ENCODE measurements around the gene ZNF503.
"Not testable (repeated sequence)": the region's sequence is repeated elsewhere in the genome, so short reads cannot be mapped to it uniquely, and the experiment has no call there.

Gene ZNF503

GRCh38 chr10:75392744-75393143 is 8.8 kb downstream of the ZNF503 start:
- no peak for DNase-seq

- DNase-seq, result no peak
Measured at GRCh38 chr10:75392271-75392670, 9.3 kb downstream of the ZNF503 start.

- DNase-seq, result no peak
Measured at GRCh38 chr10:75390178-75390577, 11.4 kb downstream of the ZNF503 start.

GRCh38 chr10:75388082-75388481 is 13.5 kb downstream of the ZNF503 start:
- DNase-seq, result no peak

- DNase-seq, result no peak
Measured at GRCh38 chr10:75386128-75386527, 15.4 kb downstream of the ZNF503 start.

- no peak for DNase-seq
Measured at GRCh38 chr10:75379817-75380216, 21.7 kb downstream of the ZNF503 start.

GRCh38 chr10:75379212-75379724 is 22.3 kb downstream of the ZNF503 start:
- no peak for DNase-seq

- no peak for DNase-seq
Measured at GRCh38 chr10:75378379-75378778, 23.2 kb downstream of the ZNF503 start.

- DNase-seq, result no peak
Measured at GRCh38 chr10:75377869-75378268, 23.7 kb downstream of the ZNF503 start.

- no peak for DNase-seq
Measured at GRCh38 chr10:75375838-75376237, 25.7 kb downstream of the ZNF503 start.

- no peak for DNase-seq
Measured at GRCh38 chr10:75371010-75371409, 30.6 kb downstream of the ZNF503 start.

GRCh38 chr10:75369838-75370237 is 31.7 kb downstream of the ZNF503 start:
- not testable (repeated sequence) for DNase-seq

GRCh38 chr10:75367901-75368300 is 33.7 kb downstream of the ZNF503 start:
- DNase-seq, result no peak

- DNase-seq, result no peak
Measured at GRCh38 chr10:75367021-75367487, 34.5 kb downstream of the ZNF503 start.

GRCh38 chr10:75363431-75363830 is 38.1 kb downstream of the ZNF503 start:
- no peak for DNase-seq

- DNase-seq, result not testable (repeated sequence)
Measured at GRCh38 chr10:75359876-75360275, 41.7 kb downstream of the ZNF503 start.

- DNase-seq, result no peak
Measured at GRCh38 chr10:75358835-75359421, 42.6 kb downstream of the ZNF503 start.

GRCh38 chr10:75358132-75358531 is 43.4 kb downstream of the ZNF503 start:
- no peak for DNase-seq

GRCh38 chr10:75357500-75357899 is 44.1 kb downstream of the ZNF503 start:
- no peak for DNase-seq

GRCh38 chr10:75356484-75356883 is 45.1 kb downstream of the ZNF503 start:
- no peak for DNase-seq

- no peak for DNase-seq
Measured at GRCh38 chr10:75355706-75356105, 45.9 kb downstream of the ZNF503 start.

- DNase-seq, result no peak
Measured at GRCh38 chr10:75353183-75353582, 48.4 kb downstream of the ZNF503 start.

GRCh38 chr10:75352650-75353049 is 48.9 kb downstream of the ZNF503 start:
- no peak for DNase-seq

- no peak for DNase-seq
Measured at GRCh38 chr10:75351637-75352036, 49.9 kb downstream of the ZNF503 start.

- no peak for DNase-seq
Measured at GRCh38 chr10:75350791-75351190, 50.8 kb downstream of the ZNF503 start.

Data from activated CD4-positive, alpha-beta T cell treated with anti-CD3 and anti-CD28 coated beads, Interleukin-10, Interleukin-2, amounts not matched to agents 100 ng/mL and 50 ng/mL, durations not matched to agents 16 hours and 8 hours (primary cell).